Trophoblast cell (in vitro differentiated cells and primary cell): ENCODE data around the gene MAB21L4.

Experiments
- DNase-seq, 2 donors: peaks; one replicate each; pipeline ENCODE4 v3.0.0-alpha.2; 2016
- H2AFZ ChIP-seq: 2 replicates; pipeline ENCODE4 v1.6.1; 2013; ENCODE audit warnings: low read length, moderate library complexity, mild to moderate bottlenecking; ENCODE audit not compliant: insufficient read depth, poor library complexity
- H2AK5ac ChIP-seq: 2 replicates; pipeline ENCODE4 v1.6.1; 2013; ENCODE audit warnings: mild to moderate bottlenecking, low read length
- H2BK120ac ChIP-seq: 2 replicates; pipeline ENCODE4 v1.6.1; 2013; ENCODE audit warnings: low read length, mild to moderate bottlenecking, moderate library complexity; ENCODE audit not compliant: insufficient read depth, poor library complexity
- H2BK12ac ChIP-seq: 2 replicates; pipeline ENCODE4 v1.6.1; 2013; ENCODE audit warnings: mild to moderate bottlenecking, low read length, moderate library complexity
- H2BK5ac ChIP-seq: 2 replicates; pipeline ENCODE4 v1.6.1; 2013; ENCODE audit warnings: low read length, low read depth, moderate library complexity, mild to moderate bottlenecking; ENCODE audit not compliant: poor library complexity
- H3K14ac ChIP-seq: 2 replicates; pipeline ENCODE4 v1.6.1; 2013; ENCODE audit warnings: mild to moderate bottlenecking, low read length
- H3K18ac ChIP-seq: 2 replicates; pipeline ENCODE4 v1.6.1; 2013; ENCODE audit warnings: mild to moderate bottlenecking, low read length
- H3K23ac ChIP-seq: 2 replicates; pipeline ENCODE4 v1.6.1; 2013; ENCODE audit warnings: low read length
- H3K27ac ChIP-seq: 2 replicates; pipeline ENCODE4 v1.5.1; 2013; ENCODE audit warnings: low read depth, mild to moderate bottlenecking, inconsistent platforms, low read length, moderate library complexity
- H3K27me3 ChIP-seq: 2 replicates; pipeline ENCODE4 v1.6.1; 2013; ENCODE audit warnings: inconsistent platforms, mild to moderate bottlenecking, low read length, moderate library complexity; ENCODE audit not compliant: insufficient read depth
- H3K36me3 ChIP-seq, 2 experiments: 1 replicate in 1 of 2; 2 replicates in 1 of 2; pipeline ENCODE4 v1.6.1; 2013; ENCODE audit warnings: low read length in 2 of 2, mild to moderate bottlenecking in 2 of 2, moderate library complexity in 1 of 2; ENCODE audit not compliant: insufficient read depth in 2 of 2, control insufficient read depth in 1 of 2
- H3K4ac ChIP-seq: 2 replicates; pipeline ENCODE4 v1.6.1; 2013; ENCODE audit warnings: low read depth, mild to moderate bottlenecking, low read length, moderate library complexity
- H3K4me1 ChIP-seq, 2 experiments: 1 replicate in 1 of 2; 2 replicates in 1 of 2; pipeline ENCODE4 v1.6.1; 2013; ENCODE audit warnings: low read length in 2 of 2, mild to moderate bottlenecking in 2 of 2, moderate library complexity in 1 of 2; ENCODE audit not compliant: insufficient read depth in 2 of 2, control insufficient read depth in 1 of 2
- H3K4me2 ChIP-seq: 2 replicates; pipeline ENCODE4 v1.6.1; 2013; ENCODE audit warnings: inconsistent platforms, mild to moderate bottlenecking, low read length, moderate library complexity
- H3K4me3 ChIP-seq: 2 replicates; pipeline ENCODE4 v1.5.1; 2013; ENCODE audit warnings: mild to moderate bottlenecking, low read depth, low read length, inconsistent platforms
- H3K79me1 ChIP-seq: one replicate; pipeline ENCODE4 v1.6.1; 2013; ENCODE audit warnings: low read length
- H3K79me2 ChIP-seq: 2 replicates; pipeline ENCODE4 v1.6.1; 2013; ENCODE audit warnings: low read length, mild to moderate bottlenecking; ENCODE audit not compliant: control insufficient read depth, insufficient read depth, poor library complexity
- H3K9ac ChIP-seq: 2 replicates; pipeline ENCODE4 v1.6.1; 2013; ENCODE audit warnings: mild to moderate bottlenecking, low read length
- H3K9me3 ChIP-seq: 2 replicates; pipeline ENCODE4 v1.6.1; 2013; ENCODE audit warnings: low read depth, mild to moderate bottlenecking, control low read depth, inconsistent platforms, low read length; ENCODE audit not compliant: insufficient read depth
- H4K12ac ChIP-seq: 2 replicates; pipeline ENCODE4 v1.6.1; 2013; ENCODE audit warnings: low read depth, mild to moderate bottlenecking, low read length, moderate library complexity
- H4K8ac ChIP-seq: 2 replicates; pipeline ENCODE4 v1.6.1; 2013; ENCODE audit warnings: low read depth, mild to moderate bottlenecking, low read length, moderate library complexity
- H4K91ac ChIP-seq: one replicate; pipeline ENCODE4 v1.6.1; 2013; ENCODE audit warnings: low read depth, mild to moderate bottlenecking, low read length, moderate library complexity
- WGBS: extraction: QIAGEN DNeasy Blood & Tissue Kit; methylation state at CpG from one replicate; pipeline ENCODE4 v1.1.7; 2013; ENCODE audit warnings: missing lambda C conversion rate; ENCODE audit not compliant: insufficient read length, insufficient coverage; ENCODE audit errors: extremely low coverage; 5-methylcytosine and 5-hydroxymethylcytosine counted together

The MAB21L4 gene

GRCh38 chr2:240871071-240871958 is 24.6 kb downstream of the MAB21L4 start:
- no CpG with 5 or more reads among the region's 16 CpGs for WGBS
- no peaks in the 10 kb centered on the region for H3K9me3 ChIP-seq
- H3K4me2 ChIP-seq: no peak overlapping the region
- no peak overlapping the region for H2AK5ac ChIP-seq
- H3K27ac ChIP-seq: no peak overlapping the region
- no peak overlapping the region for H3K23ac ChIP-seq
- no peak overlapping the region for H3K18ac ChIP-seq
- no peaks in the 10 kb centered on the region for H3K4me1 ChIP-seq
- DNase-seq: no peak
- no peak overlapping the region for H3K4ac ChIP-seq
- H4K8ac ChIP-seq: no peak overlapping the region
- no peak overlapping the region for H4K12ac ChIP-seq
- H3K36me3 ChIP-seq: no peaks in the 10 kb centered on the region
- no peak overlapping the region for H3K9ac ChIP-seq
- H2BK12ac ChIP-seq: no peak overlapping the region
- no peak overlapping the region for H2BK5ac ChIP-seq
- no peaks in the 10 kb centered on the region for H3K79me1 ChIP-seq
- no peak overlapping the region for H3K14ac ChIP-seq
- H3K4me3 ChIP-seq: no peak overlapping the region
- no peak overlapping the region for H2BK120ac ChIP-seq
- no peak overlapping the region for H2AFZ ChIP-seq
- no peaks in the 10 kb centered on the region for H3K79me2 ChIP-seq
- H3K27me3 ChIP-seq: no peaks in the 10 kb centered on the region
- no peak overlapping the region for H4K91ac ChIP-seq

GRCh38 chr2:240869956-240870875 is 25.7 kb downstream of the MAB21L4 start:
- Histone ChIP-seq H2AK5ac (no peak overlapping the region), H2AFZ (no peak overlapping the region), H4K12ac (no peak overlapping the region), H2BK5ac (no peak overlapping the region), H3K4me3 (no peak overlapping the region), H4K91ac (no peak overlapping the region), H3K23ac (no peak overlapping the region), H3K27ac (no peak overlapping the region), H3K27me3 (no peaks in the 10 kb centered on the region), H3K4me1 (no peaks in the 10 kb centered on the region), H3K79me2 (no peaks in the 10 kb centered on the region), H3K79me1 (no peaks in the 10 kb centered on the region), H3K9ac (no peak overlapping the region), H2BK12ac (no peak overlapping the region), H3K18ac (no peak overlapping the region), H4K8ac (no peak overlapping the region), H3K14ac (no peak overlapping the region), H3K4ac (no peak overlapping the region), H3K4me2 (no peak overlapping the region), H2BK120ac (no peak overlapping the region), H3K9me3 (no peaks in the 10 kb centered on the region), H3K36me3 (no peaks in the 10 kb centered on the region)
- no peak for DNase-seq
- WGBS: no CpG with 5 or more reads among the region's 15 CpGs

GRCh38 chr2:240869109-240869955 is 26.6 kb downstream of the MAB21L4 start:
- Histone ChIP-seq H3K9me3 (no peaks in the 10 kb centered on the region), H2BK120ac (no peak overlapping the region), H3K23ac (no peak overlapping the region), H3K18ac (no peak overlapping the region), H3K79me1 (no peaks in the 10 kb centered on the region), H2BK5ac (no peak overlapping the region), H3K14ac (no peak overlapping the region), H3K4me2 (no peak overlapping the region), H3K27me3 (no peaks in the 10 kb centered on the region), H3K79me2 (no peaks in the 10 kb centered on the region), H2AK5ac (no peak overlapping the region), H4K8ac (no peak overlapping the region), H3K4me1 (no peaks in the 10 kb centered on the region), H3K4ac (no peak overlapping the region), H2BK12ac (no peak overlapping the region), H3K4me3 (no peak overlapping the region), H3K27ac (no peak overlapping the region), H2AFZ (no peak overlapping the region), H3K9ac (no peak overlapping the region), H3K36me3 (no peaks in the 10 kb centered on the region), H4K12ac (no peak overlapping the region), H4K91ac (no peak overlapping the region)
- DNase-seq: peak in 1 of 2 donors; percentile 31
- no CpG with 5 or more reads among the region's 25 CpGs for WGBS
